ENCODE measurements around the gene C2CD4C. TPM values are rescaled to one million over a fixed set of nuclear protein-coding genes. Genes with fewer than 3 reads are reported as not detected.

The C2CD4C gene
- total RNA-seq, 1 donor from 2014 or later: 5.7 TPM

DNA sequence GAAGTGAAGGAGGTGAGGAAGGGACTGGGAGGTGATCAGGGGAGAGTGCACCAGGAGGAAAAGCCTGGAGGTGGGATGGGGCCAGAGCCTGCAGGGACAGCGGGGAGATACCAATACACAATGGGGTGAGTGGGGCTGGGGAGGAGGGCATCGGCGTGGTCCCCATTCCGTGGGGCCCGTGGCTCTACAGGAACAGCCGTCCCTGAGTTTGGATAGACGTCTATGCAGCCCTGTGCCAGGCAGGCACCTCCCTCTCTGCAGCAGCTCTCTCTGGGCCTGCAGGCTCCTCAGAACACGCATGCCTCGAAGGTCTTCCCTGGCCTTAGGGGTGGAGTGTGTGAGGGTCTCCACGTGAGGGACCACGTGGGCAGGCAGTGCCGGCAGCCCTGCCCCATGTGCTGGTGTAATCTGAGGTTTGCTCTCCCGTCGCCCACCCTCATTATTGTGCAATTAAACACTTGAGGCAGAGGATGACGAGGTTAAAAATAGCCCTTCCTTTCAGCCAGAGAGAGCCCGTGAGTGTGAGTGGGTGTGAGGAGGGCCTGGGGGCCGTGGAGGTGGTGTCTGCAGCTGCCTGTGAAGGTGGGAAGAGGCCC is 16.5 kb downstream of the C2CD4C start:
- H3K36me3 ChIP-seq: no peaks in the 10 kb centered on the region
- H3K27me3 ChIP-seq: no peaks in the 10 kb centered on the region
- DNase-seq (ENCODE audit: low spot score in 2 of 2): no peak
- H3K4me3 ChIP-seq: no peak overlapping the region
- TF ChIP-seq CTCF (IDR thresholded peaks at IDR 0.05): no peak
- no peaks in the 10 kb centered on the region for H3K9me3 ChIP-seq
- H3K27ac ChIP-seq: no peak overlapping the region
- intact Hi-C loops (cut with DNase I): no loop called here
- no peaks in the 10 kb centered on the region for H3K4me1 ChIP-seq

- H3K27me3 ChIP-seq: no peaks in the 10 kb centered on the region
- H3K27ac ChIP-seq: no peak overlapping the region
- H3K9me3 ChIP-seq: no peaks in the 10 kb centered on the region
- no peak for DNase-seq (ENCODE audit: low spot score in 2 of 2)
- intact Hi-C loops (cut with DNase I): no loop called here
- H3K4me3 ChIP-seq: no peak overlapping the region
- no peaks in the 10 kb centered on the region for H3K36me3 ChIP-seq
- TF ChIP-seq CTCF (IDR thresholded peaks at IDR 0.05): no peak
- H3K4me1 ChIP-seq: no peaks in the 10 kb centered on the region
Measured at GRCh38 chr19:391726-392374, 17.1 kb downstream of the C2CD4C start.

- H3K27ac ChIP-seq: no peak overlapping the region
- no peaks in the 10 kb centered on the region for H3K4me1 ChIP-seq
- no peaks in the 10 kb centered on the region for H3K9me3 ChIP-seq
- H3K36me3 ChIP-seq: no peaks in the 10 kb centered on the region
- no peak for DNase-seq (ENCODE audit: low spot score in 2 of 2)
- H3K4me3 ChIP-seq: no peak overlapping the region
- TF ChIP-seq CTCF (IDR thresholded peaks at IDR 0.05): no peak
- intact Hi-C loops (cut with DNase I): no loop called here
- no peaks in the 10 kb centered on the region for H3K27me3 ChIP-seq
Measured at GRCh38 chr19:391207-391557, 17.8 kb downstream of the C2CD4C start.

DNA sequence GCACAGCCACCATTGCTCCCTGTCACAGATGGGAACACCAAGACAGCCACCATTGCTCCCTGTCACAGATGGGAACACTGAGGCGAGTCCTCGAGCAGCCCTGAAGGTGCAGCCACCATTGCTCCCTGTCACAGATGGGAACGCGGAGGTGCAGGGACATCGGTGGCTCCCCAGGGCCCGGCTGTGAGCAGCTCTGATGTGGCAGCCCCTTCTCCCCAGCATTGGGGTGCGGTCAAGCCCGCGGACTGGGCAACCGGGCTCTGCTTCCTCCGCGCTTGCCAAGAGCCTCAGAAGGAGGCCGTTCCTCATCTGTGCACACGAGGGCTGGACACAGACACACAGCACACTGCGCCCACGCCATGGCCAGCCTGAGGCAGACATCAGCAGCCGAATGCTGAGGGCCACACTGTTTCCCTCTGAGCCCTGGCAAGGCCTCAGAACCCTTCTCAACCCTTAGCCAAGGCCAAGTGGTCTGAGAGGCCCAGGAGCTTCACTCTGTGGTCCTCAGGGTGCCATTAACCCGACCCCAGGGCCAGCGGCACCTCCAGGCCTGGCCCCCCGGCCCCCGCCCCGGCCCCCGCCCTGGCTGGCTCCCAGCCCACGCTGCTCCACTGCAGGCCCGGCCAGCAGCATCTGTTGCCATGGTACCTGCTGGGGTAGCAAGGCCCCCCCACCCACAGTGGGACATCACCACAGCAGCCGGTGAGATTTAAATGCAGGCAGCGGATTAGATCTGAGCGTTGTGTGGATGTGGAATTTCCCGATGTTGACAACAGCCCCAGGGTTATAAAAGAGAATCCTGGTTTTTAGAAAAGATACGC is 18.4 kb downstream of the C2CD4C start:
- no peaks in the 10 kb centered on the region for H3K9me3 ChIP-seq
- TF ChIP-seq CTCF (IDR thresholded peaks at IDR 0.05): no peak
- intact Hi-C loops (cut with DNase I): no loop called here
- no peak overlapping the region for H3K4me3 ChIP-seq
- no peaks in the 10 kb centered on the region for H3K27me3 ChIP-seq
- no peaks in the 10 kb centered on the region for H3K4me1 ChIP-seq
- H3K36me3 ChIP-seq: no peaks in the 10 kb centered on the region
- DNase-seq (ENCODE audit: low spot score in 2 of 2): no peak
- H3K27ac ChIP-seq: no peak overlapping the region

GRCh38 chr19:389935-390289 is 19.0 kb downstream of the C2CD4C start:
- Histone ChIP-seq H3K4me1 (no peaks in the 10 kb centered on the region), H3K27ac (no peak overlapping the region), H3K9me3 (no peaks in the 10 kb centered on the region), H3K27me3 (no peaks in the 10 kb centered on the region), H3K36me3 (no peaks in the 10 kb centered on the region), H3K4me3 (no peak overlapping the region)
- DNase-seq (ENCODE audit: low spot score in 2 of 2): no peak
- TF ChIP-seq CTCF (IDR thresholded peaks at IDR 0.05): no peak
- intact Hi-C loops (cut with DNase I): no loop called here
